IMR-90 (cell line): ENCODE results near the gene RALGAPA2.

Experiments
- BHLHE40 ChIP-seq: fragments of 150-350 bp; IDR thresholded peaks from 2 replicates; pipeline ENCODE4 v1.6.1; 2016; ENCODE audit warnings: mild to moderate bottlenecking, low read depth, low read length
- CTCF ChIP-seq: conservative IDR thresholded peaks from 2 replicates; pipeline ENCODE4 v1.5.1; 2012; ENCODE audit warnings: mild to moderate bottlenecking, low read depth, low read length, improper control_type of control experiment
- POLR2A ChIP-seq: IDR thresholded peaks from 2 replicates; pipeline ENCODE4 v1.6.1; 2012; ENCODE audit warnings: mild to moderate bottlenecking, low read depth, low read length
- RAD21 ChIP-seq: IDR thresholded peaks from 2 replicates; pipeline ENCODE4 v1.6.1; 2012; ENCODE audit warnings: low read length, improper control_type of control experiment
- SMC3 ChIP-seq: fragments of 150-350 bp; IDR thresholded peaks from 2 replicates; pipeline ENCODE4 v1.6.1; 2016; ENCODE audit warnings: low read depth, mild to moderate bottlenecking, antibody characterized with exemption, low read length, moderate library complexity

- TF ChIP-seq RAD21, result no peak
- TF ChIP-seq CTCF, result no peak
- TF ChIP-seq BHLHE40, result no peak
- TF ChIP-seq POLR2A, result no peak
- TF ChIP-seq SMC3, result no peak
Measured at GRCh38 chr20:20476504-20476903, 235.9 kb downstream of the RALGAPA2 start.
